Activated CD4-positive, alpha-beta T cell treated with anti-CD3 and anti-CD28 coated beads, Interleukin-2, amount 10 ng/mL, durations not matched to agents 7 days and 5 days (primary cell): ENCODE data around the gene SNAPC2. TPM values are rescaled to one million over a fixed set of nuclear protein-coding genes. Genes with fewer than 3 reads are reported as not detected.

ENCODE experiments used
- CTCF ChIA-PET: fragments of 350-600 bp; sonication (Branson Sonifier 250); formaldehyde crosslinking; loops from one replicate; lab custom pipeline; 2021; ENCODE audit warnings: antibody characterized with exemption; lab: Charles Lee
- POLR2A ChIA-PET: fragments of 350-600 bp; sonication (Branson Sonifier 250); formaldehyde crosslinking; loops from one replicate; lab custom pipeline; 2021; ENCODE audit warnings: antibody characterized with exemption; lab: Charles Lee
- DNase-seq: peaks from one replicate; pipeline ENCODE4 v3.0.0-alpha.2; 2020
- H3K27ac Mint-ChIP-seq: one replicate; pipeline ENCODE4 v1.8.0; 2021; ENCODE audit warnings: mild to moderate bottlenecking, moderate library complexity, mixed read lengths
- H3K27me3 Mint-ChIP-seq: one replicate; pipeline ENCODE4 v1.8.0; 2021; ENCODE audit warnings: mixed read lengths
- H3K36me3 Mint-ChIP-seq: one replicate; pipeline ENCODE4 v1.8.0; 2021; ENCODE audit warnings: low read depth, mixed read lengths
- H3K4me1 Mint-ChIP-seq: one replicate; pipeline ENCODE4 v1.8.0; 2021; ENCODE audit warnings: mixed read lengths
- H3K4me3 Mint-ChIP-seq: one replicate; pipeline ENCODE4 v1.8.0; 2021; ENCODE audit warnings: mild to moderate bottlenecking, moderate library complexity, mixed read lengths
- H3K9me3 Mint-ChIP-seq: one replicate; pipeline ENCODE4 v1.8.0; 2021; ENCODE audit warnings: mixed read lengths
- total RNA-seq, 2 experiments: library from RNA; stranded (reverse); gene quantifications; one replicate each; pipeline ENCODE4 v1.2.3, GENCODE V29; 2021

SNAPC2 gene, protein sequence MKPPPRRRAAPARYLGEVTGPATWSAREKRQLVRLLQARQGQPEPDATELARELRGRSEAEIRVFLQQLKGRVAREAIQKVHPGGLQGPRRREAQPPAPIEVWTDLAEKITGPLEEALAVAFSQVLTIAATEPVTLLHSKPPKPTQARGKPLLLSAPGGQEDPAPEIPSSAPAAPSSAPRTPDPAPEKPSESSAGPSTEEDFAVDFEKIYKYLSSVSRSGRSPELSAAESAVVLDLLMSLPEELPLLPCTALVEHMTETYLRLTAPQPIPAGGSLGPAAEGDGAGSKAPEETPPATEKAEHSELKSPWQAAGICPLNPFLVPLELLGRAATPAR
- total RNA-seq: 10 to 100 TPM; 18.6 to 19.1 TPM

DNA sequence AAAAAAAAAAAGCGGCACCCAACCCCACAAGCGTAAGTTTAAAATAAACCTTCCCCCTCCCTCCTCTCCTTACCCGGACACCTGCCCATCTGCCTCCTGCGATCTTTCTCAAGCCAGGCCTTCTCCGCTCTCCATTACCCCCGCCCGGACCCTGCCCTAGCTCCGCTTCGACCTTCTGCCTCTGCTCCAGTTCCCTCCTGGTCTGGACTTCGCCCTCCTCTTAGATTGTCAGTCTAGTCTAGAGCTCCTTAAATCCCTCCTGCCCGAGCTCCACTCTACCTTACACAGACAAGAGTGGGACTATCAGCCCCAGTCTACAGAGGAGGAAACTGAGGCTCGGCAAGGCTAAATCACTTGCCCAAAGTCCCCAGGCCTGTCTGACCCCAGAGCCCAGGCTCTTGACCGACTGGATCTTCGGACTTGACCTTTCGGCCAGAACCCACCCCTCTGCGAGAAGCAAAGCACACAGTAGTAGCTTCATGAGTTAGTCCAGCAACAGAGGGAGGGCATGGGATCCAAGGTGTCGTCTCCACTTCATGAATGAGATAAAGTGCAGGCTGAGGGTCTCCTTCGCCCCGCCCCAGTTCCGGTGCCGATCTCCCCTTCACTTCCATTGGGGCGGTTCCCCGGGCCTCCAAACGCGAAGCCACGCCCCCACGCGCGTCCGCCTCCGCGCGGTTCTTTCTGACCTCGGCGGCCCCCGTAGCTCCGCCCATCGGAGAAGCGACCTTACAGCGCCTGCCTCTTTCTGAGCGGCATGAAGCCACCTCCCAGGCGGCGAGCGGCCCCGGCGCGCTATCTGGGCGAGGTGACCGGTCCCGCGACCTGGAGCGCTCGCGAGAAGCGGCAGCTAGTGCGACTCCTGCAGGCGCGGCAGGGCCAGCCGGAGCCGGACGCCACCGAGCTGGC is at the start of gene SNAPC2:
TSS of gene SNAPC2 (plus strand) at position 729 of the 909 bp plus-strand sequence. CDS start at position 758, 29 bp downstream.
- peak within 1 kb of the TSS; percentile 87 for H3K4me3 Mint-ChIP-seq
- H3K27me3 Mint-ChIP-seq: peaks cover 35% of the 10 kb centered on the region
- ChIA-PET CTCF (interaction anchor here (1.1 to 3.3 kb wide), 8 partner anchors 9 to 239 kb away, joined by 3 to 19 read pairs (median 9); partner anchors contain the start of genes MAP2K7, TIMM44 and TRAPPC5), POLR2A (interaction anchor here (1.0 to 1.4 kb wide), 2 partner anchors 9 to 24 kb away, joined by 3 read pairs; partner anchors contain the start of gene TIMM44)
- H3K27ac Mint-ChIP-seq: peak within 1 kb of the TSS; percentile 94
- H3K4me1 Mint-ChIP-seq: peaks cover 38% of the 10 kb centered on the region
- no peaks in the 10 kb centered on the region for H3K9me3 Mint-ChIP-seq
- peak; percentile 97 for DNase-seq
- H3K36me3 Mint-ChIP-seq: peaks cover 8% of the 10 kb centered on the region

DNA sequence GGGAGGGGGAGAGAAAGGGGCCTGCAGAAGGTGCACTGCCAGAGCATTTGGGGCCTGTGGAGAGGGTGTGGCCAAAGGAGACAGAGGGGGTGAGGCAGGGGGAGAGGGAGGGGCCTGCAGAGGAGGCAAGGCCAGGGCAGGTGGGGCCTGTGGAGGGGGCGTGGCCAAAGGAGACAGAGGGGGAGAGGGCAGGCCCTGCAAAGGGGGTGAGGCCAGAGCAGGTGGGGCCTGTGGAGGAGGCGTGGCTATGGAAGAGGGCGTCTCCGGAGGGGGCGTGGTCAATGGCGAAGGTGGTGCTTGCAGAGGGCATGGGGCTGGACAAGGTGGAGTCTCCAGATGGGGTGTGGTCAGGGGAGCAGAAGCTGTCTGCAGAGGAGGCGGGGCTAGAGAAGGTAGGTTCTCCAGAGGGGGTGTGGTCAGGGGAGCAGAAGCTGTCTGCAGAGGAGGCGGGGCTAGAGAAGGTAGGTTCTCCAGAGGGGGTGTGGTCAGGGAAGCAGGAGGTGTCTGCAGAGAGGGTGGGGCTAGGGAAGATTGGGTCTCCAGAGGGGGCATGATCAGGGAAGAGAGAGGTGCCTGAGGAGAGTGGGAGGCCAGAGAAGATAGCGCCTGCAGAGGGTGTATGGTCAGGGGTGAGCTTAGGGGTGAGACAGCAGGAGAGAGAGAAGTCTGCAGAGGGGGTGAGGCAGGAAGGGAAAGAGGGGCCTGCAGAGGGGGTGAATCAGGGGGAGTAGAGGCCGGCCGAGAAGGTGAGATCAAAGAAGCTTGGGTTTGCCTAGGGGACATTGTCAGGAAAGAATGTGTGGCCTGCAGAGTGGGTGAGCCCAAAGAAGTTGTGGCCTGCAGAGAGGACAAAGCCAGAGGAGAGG is 49.3 kb upstream of the SNAPC2 start:
- peaks cover 40% of the 10 kb centered on the region for H3K4me1 Mint-ChIP-seq
- H3K36me3 Mint-ChIP-seq: no peaks in the 10 kb centered on the region

DNA sequence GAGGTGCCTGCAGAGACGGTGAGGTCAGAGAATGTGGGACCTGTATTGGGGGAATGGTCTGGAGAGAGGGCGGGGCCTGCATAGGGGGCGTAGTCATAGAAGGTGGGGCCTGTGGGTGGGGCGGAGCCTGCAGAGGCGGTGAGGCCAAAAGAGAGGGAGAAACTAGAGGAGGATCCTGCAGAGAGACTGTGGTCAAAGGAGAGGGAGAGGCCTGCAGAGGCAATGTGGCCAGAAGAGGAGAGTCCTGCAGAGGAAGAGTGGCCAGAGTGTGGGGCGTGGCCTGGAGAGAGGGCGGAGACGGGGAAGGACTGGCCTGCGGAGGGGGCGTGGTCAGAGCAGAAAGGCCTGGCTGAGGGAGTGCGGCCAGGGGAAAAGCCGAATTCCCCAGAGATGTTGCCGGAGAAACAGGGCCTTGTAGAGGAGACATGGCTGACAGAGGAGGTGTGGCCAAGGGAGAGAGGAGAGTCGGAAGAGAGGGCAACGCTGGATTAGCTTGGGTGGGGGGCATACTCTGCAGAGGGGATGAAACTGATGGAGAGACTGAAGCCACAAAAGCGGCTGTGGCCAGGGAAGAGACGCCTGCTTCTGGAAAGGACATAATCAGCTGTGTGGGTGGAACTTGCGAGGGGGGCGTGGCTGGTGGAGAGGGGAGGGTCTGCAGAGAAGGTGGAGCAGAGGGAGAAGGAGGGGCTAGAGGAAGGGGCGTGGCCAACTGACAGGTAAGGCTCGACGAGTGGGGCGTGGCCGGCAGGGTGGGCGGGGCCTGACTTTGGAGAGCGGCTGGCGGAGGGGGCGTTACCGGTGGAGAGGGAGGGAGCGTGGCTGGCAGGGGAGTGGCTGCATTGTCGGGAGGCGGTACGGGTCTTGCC is 48.5 kb upstream of the SNAPC2 start:
- no peaks in the 10 kb centered on the region for H3K9me3 Mint-ChIP-seq
- ChIA-PET CTCF (interaction anchor here (0.6 to 1.6 kb wide), 2 partner anchors 24 to 49 kb away, joined by 3 to 5 read pairs; no protein-coding TSS in a partner anchor), POLR2A (no interaction called here)
- peak overlapping the region; percentile 20 for H3K27ac Mint-ChIP-seq
- no peaks in the 10 kb centered on the region for H3K36me3 Mint-ChIP-seq
- peak; percentile 84 for DNase-seq
- peaks cover 40% of the 10 kb centered on the region for H3K4me1 Mint-ChIP-seq
- H3K4me3 Mint-ChIP-seq: no peak overlapping the region
- peaks cover 43% of the 10 kb centered on the region for H3K27me3 Mint-ChIP-seq

More for the DNA sequence above, 49.3 kb upstream of the SNAPC2 start:
- Mint-ChIP-seq H3K27me3 (peaks cover 39% of the 10 kb centered on the region), H3K27ac (peak overlapping the region; percentile 20), H3K9me3 (no peaks in the 10 kb centered on the region), H3K4me3 (no peak overlapping the region)
- POLR2A ChIA-PET: no interaction called here
- DNase-seq: peak; percentile 54
- CTCF ChIA-PET: interaction anchor here (1.6 kb wide), 1 partner anchor 50 kb away, joined by 3 read pairs; no protein-coding TSS in a partner anchor

DNA sequence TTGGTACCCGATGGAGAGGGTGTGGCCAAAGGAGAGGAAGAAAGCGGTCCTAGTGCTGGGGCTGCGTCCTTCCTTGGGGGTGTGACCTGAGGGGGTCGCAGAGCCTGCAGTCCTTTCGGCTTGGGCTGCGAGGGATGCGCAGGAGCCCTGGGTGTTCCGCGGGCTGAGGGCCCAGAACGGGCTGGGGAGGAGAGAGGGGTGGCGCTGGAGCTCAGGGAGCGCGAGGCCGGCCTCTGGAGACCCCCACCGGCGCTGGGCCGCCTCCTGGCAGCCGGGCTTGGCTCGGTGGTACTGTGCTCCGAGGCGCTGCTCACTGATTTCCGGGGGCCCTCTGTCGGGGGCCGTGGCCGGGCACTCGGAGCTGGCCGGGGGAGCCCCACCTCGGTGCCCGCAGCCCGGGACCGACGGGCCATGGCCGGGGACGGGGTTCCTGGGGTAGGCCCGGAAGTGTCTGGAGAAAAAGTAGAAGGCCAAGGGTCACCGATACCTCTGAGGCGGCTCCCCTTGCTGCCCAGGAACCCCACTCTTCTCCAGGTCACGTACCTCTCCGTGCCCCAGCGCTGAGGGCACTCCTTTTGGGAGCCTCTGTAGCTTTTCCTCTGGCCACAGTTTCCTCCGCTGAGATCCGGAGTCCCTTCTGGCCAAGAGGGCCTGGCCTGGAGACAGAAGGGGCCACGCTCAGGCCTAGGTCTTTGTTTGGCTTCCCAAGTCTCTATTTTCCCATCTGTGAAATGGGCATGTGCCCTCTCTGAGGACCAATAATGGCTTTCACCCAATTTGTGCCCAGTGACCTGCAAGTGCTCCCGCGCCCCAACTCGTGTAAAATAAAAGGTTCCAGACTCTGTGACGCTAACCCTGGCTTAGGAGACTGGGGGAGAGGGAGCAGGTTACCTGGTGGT is 47.6 kb upstream of the SNAPC2 start:
- Mint-ChIP-seq H3K36me3 (no peaks in the 10 kb centered on the region), H3K4me1 (peaks cover 40% of the 10 kb centered on the region), H3K4me3 (no peak overlapping the region), H3K27ac (no peak overlapping the region), H3K27me3 (peaks cover 37% of the 10 kb centered on the region), H3K9me3 (no peaks in the 10 kb centered on the region)
- ChIA-PET CTCF (interaction anchor here (0.5 kb wide), 1 partner anchor 545 kb away, joined by 4 read pairs; no protein-coding TSS in a partner anchor), POLR2A (no interaction called here)
- DNase-seq: no peak

DNA sequence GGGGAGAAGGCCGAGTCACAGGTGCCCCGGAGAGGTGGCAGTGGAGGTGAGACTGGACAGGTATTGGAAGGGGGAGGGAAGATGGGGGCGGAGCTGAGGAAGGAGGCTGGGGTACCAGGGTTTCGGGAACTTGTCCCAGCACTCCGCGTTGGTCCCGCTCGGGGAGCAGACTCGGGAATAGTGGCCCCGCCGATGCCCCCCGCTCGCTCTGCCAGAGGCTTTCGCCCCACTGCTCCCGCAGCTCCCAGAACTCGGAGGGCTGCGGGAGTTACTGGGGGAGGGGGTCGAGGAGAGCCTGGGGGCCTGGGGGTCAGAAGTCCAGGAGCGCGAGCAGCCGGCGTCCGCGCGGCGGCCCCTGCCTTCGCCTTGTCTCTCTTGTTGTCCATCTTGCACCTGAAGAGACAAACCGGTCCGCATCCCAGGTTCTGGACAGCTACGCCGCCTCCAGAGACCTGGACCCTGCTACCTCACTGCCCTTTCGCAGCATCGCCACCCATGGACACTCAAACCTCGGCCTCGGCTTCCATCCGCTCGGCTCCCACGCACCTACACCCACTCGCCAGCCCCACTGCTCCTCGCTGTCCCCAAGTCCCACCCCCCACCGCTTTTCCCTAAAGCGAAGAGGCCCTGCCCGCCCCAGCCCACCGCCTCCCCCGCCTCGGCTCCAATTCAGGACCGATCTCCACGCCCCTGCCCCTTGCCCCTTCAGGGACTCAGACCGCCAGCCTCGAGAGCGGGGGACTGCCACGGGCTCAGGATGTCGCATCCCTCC is 46.6 kb upstream of the SNAPC2 start:
- H3K9me3 Mint-ChIP-seq: no peaks in the 10 kb centered on the region
- no peak for DNase-seq
- H3K27me3 Mint-ChIP-seq: peaks cover 34% of the 10 kb centered on the region
- peaks cover 36% of the 10 kb centered on the region for H3K4me1 Mint-ChIP-seq
- H3K27ac Mint-ChIP-seq: no peak overlapping the region
- ChIA-PET POLR2A (no interaction called here), CTCF (interaction anchor here (0.6 kb wide), 1 partner anchor 11 kb away, joined by 3 read pairs; no protein-coding TSS in a partner anchor)
- no peaks in the 10 kb centered on the region for H3K36me3 Mint-ChIP-seq
- peak overlapping the region; percentile 58 for H3K4me3 Mint-ChIP-seq

DNA sequence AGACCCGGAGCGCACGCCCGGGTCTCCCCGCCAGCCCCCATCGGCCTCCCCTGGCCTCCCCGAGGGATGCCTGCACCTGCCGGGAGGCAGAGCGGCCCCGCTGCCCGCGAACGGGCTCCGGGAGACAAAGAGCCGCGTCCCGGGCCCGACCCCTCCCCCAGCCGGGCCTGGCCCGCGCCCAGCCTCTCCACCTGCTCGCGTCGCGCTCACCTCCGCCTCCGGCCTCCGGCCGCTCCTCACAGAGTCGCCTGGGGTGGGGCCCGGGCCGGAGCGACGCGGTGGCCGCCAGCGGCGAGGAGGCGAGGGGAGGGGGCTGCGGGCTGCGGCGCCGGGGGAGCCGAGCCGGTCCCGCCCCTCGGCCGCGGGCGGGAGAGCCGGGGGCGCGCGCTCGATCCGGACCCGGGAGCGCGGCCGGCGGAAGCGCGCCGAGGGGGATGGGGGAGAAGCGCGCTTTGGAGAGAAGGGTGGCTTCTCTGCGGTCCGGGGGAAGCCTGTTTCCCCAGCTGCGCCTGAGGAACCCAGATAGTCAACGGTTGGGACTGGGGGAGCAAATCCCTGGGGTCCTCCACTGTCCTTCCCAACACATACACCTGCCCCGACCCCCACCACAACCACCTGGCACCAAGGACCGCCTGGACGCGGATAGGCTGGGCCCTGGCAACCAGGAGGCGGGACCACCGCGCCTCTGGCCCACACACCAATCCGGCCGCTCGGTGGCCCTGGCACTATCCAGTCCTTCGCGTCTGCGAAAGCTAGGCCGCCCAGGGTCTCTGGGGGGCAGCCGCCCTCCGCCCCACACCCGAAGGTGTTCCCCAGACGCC is 45.9 kb upstream of the SNAPC2 start, which contains the start of gene PRR36:
TSS of gene PRR36 (minus strand) at position 315 of the 821 bp plus-strand sequence. CDS start 701 bp downstream, outside the sequence.
- ChIA-PET POLR2A (no interaction called here), CTCF (interaction anchor here (0.6 to 1.5 kb wide), 4 partner anchors 12 to 29 kb away, joined by 3 to 4 read pairs (median 3); partner anchors contain the start of gene MAP2K7)
- Mint-ChIP-seq H3K27me3 (peaks cover 34% of the 10 kb centered on the region), H3K9me3 (no peaks in the 10 kb centered on the region), H3K27ac (no peak within 1 kb of the TSS), H3K4me1 (peaks cover 32% of the 10 kb centered on the region), H3K4me3 (peak within 1 kb of the TSS; percentile 58), H3K36me3 (no peaks in the 10 kb centered on the region)
- DNase-seq: no peak

DNA sequence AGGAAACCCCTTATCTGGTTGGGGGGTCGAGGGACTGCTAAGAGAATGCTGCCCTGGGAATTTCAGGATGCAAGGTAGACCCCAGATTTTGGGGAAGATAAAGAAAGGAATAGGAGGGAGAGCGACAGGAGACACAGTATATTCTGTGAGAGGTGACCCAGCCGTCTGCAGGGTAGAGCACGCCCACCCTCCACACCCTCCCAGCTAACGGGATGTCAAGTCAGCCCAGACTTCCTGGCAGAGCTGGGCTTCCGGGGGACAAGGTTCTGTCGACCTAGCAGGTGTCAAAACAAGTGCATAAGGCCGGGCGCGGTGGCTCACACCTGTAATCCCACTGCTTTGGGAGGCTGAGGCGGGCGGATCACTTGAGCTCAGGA is 45.3 kb upstream of the SNAPC2 start:
- H3K36me3 Mint-ChIP-seq: no peaks in the 10 kb centered on the region
- H3K27me3 Mint-ChIP-seq: peaks cover 34% of the 10 kb centered on the region
- H3K9me3 Mint-ChIP-seq: no peaks in the 10 kb centered on the region
- POLR2A ChIA-PET: no interaction called here
- DNase-seq: no peak
- H3K4me1 Mint-ChIP-seq: peaks cover 31% of the 10 kb centered on the region
- CTCF ChIA-PET: interaction anchor here (0.8 to 1.5 kb wide), 3 partner anchors 13 to 28 kb away, joined by 3 to 4 read pairs (median 3); partner anchors contain the start of gene MAP2K7
- peak overlapping the region; percentile 48 for H3K4me3 Mint-ChIP-seq
- no peak overlapping the region for H3K27ac Mint-ChIP-seq

DNA sequence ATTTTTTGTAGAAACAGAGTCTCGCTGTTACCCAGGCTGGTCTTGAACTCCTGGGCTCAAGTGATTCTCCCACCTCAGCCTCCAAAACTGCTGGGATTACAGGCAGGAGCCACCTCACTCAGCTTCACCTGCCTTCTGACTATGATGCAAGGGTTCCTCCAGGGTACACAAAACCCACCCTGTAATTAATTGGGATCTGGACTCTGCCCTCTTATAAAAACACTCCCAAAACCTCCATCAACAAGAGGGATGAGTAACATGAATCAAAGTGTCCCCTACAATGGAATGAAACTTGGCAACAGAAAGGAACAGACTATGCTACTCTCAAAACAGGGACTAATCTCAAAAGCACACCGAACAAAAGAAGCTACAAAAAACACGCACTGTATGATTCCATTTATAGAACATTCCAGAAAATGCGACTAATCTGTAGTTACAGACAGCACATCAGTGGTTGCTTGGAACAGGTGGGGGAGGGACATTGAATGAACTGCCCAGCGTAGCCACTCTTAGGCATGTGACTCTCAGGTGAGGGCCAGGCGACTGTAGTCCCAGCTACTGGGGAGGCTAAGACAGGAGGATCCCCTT is 42.8 kb upstream of the SNAPC2 start:
- POLR2A ChIA-PET: no interaction called here
- H3K4me1 Mint-ChIP-seq: peaks cover 12% of the 10 kb centered on the region
- H3K27me3 Mint-ChIP-seq: peaks cover 22% of the 10 kb centered on the region
- no peak overlapping the region for H3K27ac Mint-ChIP-seq
- no peak overlapping the region for H3K4me3 Mint-ChIP-seq
- no peak for DNase-seq
- H3K36me3 Mint-ChIP-seq: no peaks in the 10 kb centered on the region
- CTCF ChIA-PET: interaction anchor here (0.7 to 1.4 kb wide), 4 partner anchors 9 to 28 kb away, joined by 3 to 4 read pairs (median 3); partner anchors contain the start of genes LRRC8E and MAP2K7
- no peaks in the 10 kb centered on the region for H3K9me3 Mint-ChIP-seq
